ENCODE data around the gene LAMA3.

LAMA3 gene

GRCh38 chr18:23842305-23842704 lies 153.1 kb downstream of the LAMA3 start:
- H3K4me1 ChIP-seq (ENCODE audit: control insufficient read depth, insufficient read depth, low read length) = 0 out of 2 replicates have a peak, but pooled peaks cover 1% of the 10 kb centered on the region
- H3K27me3 ChIP-seq (ENCODE audit: control insufficient read depth, insufficient read depth, low read length) = no peaks in the 10 kb centered on the region
- no peak overlapping the region for H3K27ac ChIP-seq (ENCODE audit: low read length)
- no peak overlapping the region for H3K4me3 ChIP-seq (ENCODE audit: low read length)
- WGBS (ENCODE audit: insufficient coverage, insufficient read length) = no CpG with 5 or more reads among the region's 14 CpGs
- H3K9me3 ChIP-seq (ENCODE audit: control insufficient read depth, insufficient read depth, low read length) = no peaks in the 10 kb centered on the region
- H3K36me3 ChIP-seq (ENCODE audit: control insufficient read depth, insufficient read depth, low read length) = no peaks in the 10 kb centered on the region
- no peak for DNase-seq (ENCODE audit: low read depth, low spot score)

GRCh38 chr18:23844991-23845680 lies 155.9 kb downstream of the LAMA3 start:
- H3K27me3 ChIP-seq (ENCODE audit: control insufficient read depth, insufficient read depth, low read length) = no peaks in the 10 kb centered on the region
- no peak overlapping the region for H3K27ac ChIP-seq (ENCODE audit: low read length)
- DNase-seq (ENCODE audit: low read depth, low spot score) = no peak
- H3K4me3 ChIP-seq (ENCODE audit: low read length) = no peak overlapping the region
- no peaks in the 10 kb centered on the region for H3K36me3 ChIP-seq (ENCODE audit: control insufficient read depth, insufficient read depth, low read length)
- no CpG with 5 or more reads among the region's 9 CpGs for WGBS (ENCODE audit: insufficient coverage, insufficient read length)
- 0 out of 2 replicates have a peak, but pooled peaks cover 1% of the 10 kb centered on the region for H3K4me1 ChIP-seq (ENCODE audit: control insufficient read depth, insufficient read depth, low read length)
- no peaks in the 10 kb centered on the region for H3K9me3 ChIP-seq (ENCODE audit: control insufficient read depth, insufficient read depth, low read length)

GRCh38 chr18:23845988-23846630 lies 156.9 kb downstream of the LAMA3 start:
- H3K36me3 ChIP-seq (ENCODE audit: control insufficient read depth, insufficient read depth, low read length) = no peaks in the 10 kb centered on the region

GRCh38 chr18:23847321-23847986 lies 158.2 kb downstream of the LAMA3 start:
- H3K4me3 ChIP-seq (ENCODE audit: low read length) = no peak overlapping the region
- 0 out of 2 replicates have a peak, but pooled peaks cover 1% of the 10 kb centered on the region for H3K4me1 ChIP-seq (ENCODE audit: control insufficient read depth, insufficient read depth, low read length)
- DNase-seq (ENCODE audit: low read depth, low spot score) = no peak
- H3K27me3 ChIP-seq (ENCODE audit: control insufficient read depth, insufficient read depth, low read length) = no peaks in the 10 kb centered on the region
- H3K36me3 ChIP-seq (ENCODE audit: control insufficient read depth, insufficient read depth, low read length) = no peaks in the 10 kb centered on the region
- H3K27ac ChIP-seq (ENCODE audit: low read length) = no peak overlapping the region
- WGBS (ENCODE audit: insufficient coverage, insufficient read length) = no CpG with 5 or more reads among the region's 19 CpGs
- no peaks in the 10 kb centered on the region for H3K9me3 ChIP-seq (ENCODE audit: control insufficient read depth, insufficient read depth, low read length)

More at GRCh38 chr18:23845988-23846630, 156.9 kb downstream of the LAMA3 start:
- Histone ChIP-seq H3K4me1 (ENCODE audit: control insufficient read depth, insufficient read depth, low read length) (0 out of 2 replicates have a peak, but pooled peaks cover 1% of the 10 kb centered on the region), H3K4me3 (ENCODE audit: low read length) (no peak overlapping the region), H3K27me3 (ENCODE audit: control insufficient read depth, insufficient read depth, low read length) (no peaks in the 10 kb centered on the region), H3K9me3 (ENCODE audit: control insufficient read depth, insufficient read depth, low read length) (no peaks in the 10 kb centered on the region), H3K27ac (ENCODE audit: low read length) (no peak overlapping the region)
- no peak for DNase-seq (ENCODE audit: low read depth, low spot score)
- no CpG with 5 or more reads among the region's 15 CpGs for WGBS (ENCODE audit: insufficient coverage, insufficient read length)

GRCh38 chr18:23849141-23849540 lies 159.9 kb downstream of the LAMA3 start:
- Histone ChIP-seq H3K27ac (ENCODE audit: low read length) (no peak overlapping the region), H3K4me1 (ENCODE audit: control insufficient read depth, insufficient read depth, low read length) (0 out of 2 replicates have a peak, but pooled peaks cover 1% of the 10 kb centered on the region), H3K27me3 (ENCODE audit: control insufficient read depth, insufficient read depth, low read length) (no peaks in the 10 kb centered on the region), H3K9me3 (ENCODE audit: control insufficient read depth, insufficient read depth, low read length) (no peaks in the 10 kb centered on the region), H3K4me3 (ENCODE audit: low read length) (no peak overlapping the region), H3K36me3 (ENCODE audit: control insufficient read depth, insufficient read depth, low read length) (no peaks in the 10 kb centered on the region)
- no peak for DNase-seq (ENCODE audit: low read depth, low spot score)
- no CpG with 5 or more reads among the region's 1 CpG for WGBS (ENCODE audit: insufficient coverage, insufficient read length)

GRCh38 chr18:23850215-23850614 lies 161.0 kb downstream of the LAMA3 start:
- Histone ChIP-seq H3K27me3 (ENCODE audit: control insufficient read depth, insufficient read depth, low read length) (no peaks in the 10 kb centered on the region), H3K36me3 (ENCODE audit: control insufficient read depth, insufficient read depth, low read length) (no peaks in the 10 kb centered on the region), H3K9me3 (ENCODE audit: control insufficient read depth, insufficient read depth, low read length) (no peaks in the 10 kb centered on the region), H3K27ac (ENCODE audit: low read length) (no peak overlapping the region), H3K4me3 (ENCODE audit: low read length) (no peak overlapping the region), H3K4me1 (ENCODE audit: control insufficient read depth, insufficient read depth, low read length) (no peaks in the 10 kb centered on the region)
- no CpG with 5 or more reads among the region's 3 CpGs for WGBS (ENCODE audit: insufficient coverage, insufficient read length)
- no peak for DNase-seq (ENCODE audit: low read depth, low spot score)

GRCh38 chr18:23851470-23852002 lies 162.3 kb downstream of the LAMA3 start:
- H3K36me3 ChIP-seq (ENCODE audit: control insufficient read depth, insufficient read depth, low read length) = no peaks in the 10 kb centered on the region
- DNase-seq (ENCODE audit: low read depth, low spot score) = no peak
- H3K27me3 ChIP-seq (ENCODE audit: control insufficient read depth, insufficient read depth, low read length) = no peaks in the 10 kb centered on the region
- no peak overlapping the region for H3K27ac ChIP-seq (ENCODE audit: low read length)
- no CpG with 5 or more reads among the region's 3 CpGs for WGBS (ENCODE audit: insufficient coverage, insufficient read length)
- no peak overlapping the region for H3K4me3 ChIP-seq (ENCODE audit: low read length)
- no peaks in the 10 kb centered on the region for H3K4me1 ChIP-seq (ENCODE audit: control insufficient read depth, insufficient read depth, low read length)
- no peaks in the 10 kb centered on the region for H3K9me3 ChIP-seq (ENCODE audit: control insufficient read depth, insufficient read depth, low read length)

- Histone ChIP-seq H3K27ac (ENCODE audit: low read length) (no peak overlapping the region), H3K4me3 (ENCODE audit: low read length) (no peak overlapping the region), H3K4me1 (ENCODE audit: control insufficient read depth, insufficient read depth, low read length) (no peaks in the 10 kb centered on the region), H3K27me3 (ENCODE audit: control insufficient read depth, insufficient read depth, low read length) (no peaks in the 10 kb centered on the region), H3K9me3 (ENCODE audit: control insufficient read depth, insufficient read depth, low read length) (no peaks in the 10 kb centered on the region), H3K36me3 (ENCODE audit: control insufficient read depth, insufficient read depth, low read length) (no peaks in the 10 kb centered on the region)
- WGBS (ENCODE audit: insufficient coverage, insufficient read length) = no CpG with 5 or more reads among the region's 4 CpGs
- DNase-seq (ENCODE audit: low read depth, low spot score) = no peak
Observed at GRCh38 chr18:23852236-23853045, 163.2 kb downstream of the LAMA3 start.

GRCh38 chr18:23853448-23854195 lies 164.4 kb downstream of the LAMA3 start:
- Histone ChIP-seq H3K4me1 (ENCODE audit: control insufficient read depth, insufficient read depth, low read length) (no peaks in the 10 kb centered on the region), H3K4me3 (ENCODE audit: low read length) (no peak overlapping the region), H3K9me3 (ENCODE audit: control insufficient read depth, insufficient read depth, low read length) (no peaks in the 10 kb centered on the region), H3K27me3 (ENCODE audit: control insufficient read depth, insufficient read depth, low read length) (no peaks in the 10 kb centered on the region), H3K27ac (ENCODE audit: low read length) (no peak overlapping the region), H3K36me3 (ENCODE audit: control insufficient read depth, insufficient read depth, low read length) (no peaks in the 10 kb centered on the region)
- DNase-seq (ENCODE audit: low read depth, low spot score) = no peak
- WGBS (ENCODE audit: insufficient coverage, insufficient read length) = no CpG with 5 or more reads among the region's 8 CpGs
